ENCODE measurements around the gene PTPN20. TPM values are rescaled to one million over a fixed set of nuclear protein-coding genes. Genes with fewer than 3 reads are reported as not detected.

Gene PTPN20
- total RNA-seq, 1 donor from 2014 or later: not detected

DNA sequence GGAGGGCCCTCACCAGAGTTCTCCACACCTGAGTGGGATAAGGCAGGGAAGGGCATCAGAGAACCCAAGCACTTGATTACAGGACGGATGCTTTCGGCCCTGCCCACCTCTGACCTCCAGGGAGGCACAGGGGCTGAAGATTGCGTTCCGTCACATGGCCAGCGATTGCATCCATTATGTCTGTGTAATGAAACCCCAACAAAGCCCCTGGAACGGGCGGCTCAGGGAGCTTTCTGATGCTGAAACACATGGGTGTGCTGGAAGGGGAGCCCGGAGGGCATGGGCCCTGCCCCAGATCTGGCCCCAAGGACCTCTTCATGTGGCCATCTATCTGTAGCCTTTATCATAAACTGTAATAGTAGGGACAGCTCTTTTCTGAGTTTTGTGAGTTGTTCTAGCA is 117.2 kb downstream of the PTPN20 start:
- intact Hi-C loops (cut with DNase I): no loop called here
- TF ChIP-seq, protein P1, sequence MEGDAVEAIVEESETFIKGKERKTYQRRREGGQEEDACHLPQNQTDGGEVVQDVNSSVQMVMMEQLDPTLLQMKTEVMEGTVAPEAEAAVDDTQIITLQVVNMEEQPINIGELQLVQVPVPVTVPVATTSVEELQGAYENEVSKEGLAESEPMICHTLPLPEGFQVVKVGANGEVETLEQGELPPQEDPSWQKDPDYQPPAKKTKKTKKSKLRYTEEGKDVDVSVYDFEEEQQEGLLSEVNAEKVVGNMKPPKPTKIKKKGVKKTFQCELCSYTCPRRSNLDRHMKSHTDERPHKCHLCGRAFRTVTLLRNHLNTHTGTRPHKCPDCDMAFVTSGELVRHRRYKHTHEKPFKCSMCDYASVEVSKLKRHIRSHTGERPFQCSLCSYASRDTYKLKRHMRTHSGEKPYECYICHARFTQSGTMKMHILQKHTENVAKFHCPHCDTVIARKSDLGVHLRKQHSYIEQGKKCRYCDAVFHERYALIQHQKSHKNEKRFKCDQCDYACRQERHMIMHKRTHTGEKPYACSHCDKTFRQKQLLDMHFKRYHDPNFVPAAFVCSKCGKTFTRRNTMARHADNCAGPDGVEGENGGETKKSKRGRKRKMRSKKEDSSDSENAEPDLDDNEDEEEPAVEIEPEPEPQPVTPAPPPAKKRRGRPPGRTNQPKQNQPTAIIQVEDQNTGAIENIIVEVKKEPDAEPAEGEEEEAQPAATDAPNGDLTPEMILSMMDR (IDR thresholded peaks at IDR 0.05): no peak
- no peaks in the 10 kb centered on the region for H3K36me3 ChIP-seq
- H3K27me3 ChIP-seq: no peaks in the 10 kb centered on the region
- H3K9me3 ChIP-seq: no peaks in the 10 kb centered on the region
- no peak overlapping the region for H3K27ac ChIP-seq
- peak in 1 of 2 donors; percentile 59 for DNase-seq (ENCODE audit: low spot score in 2 of 2)
- no peaks in the 10 kb centered on the region for H3K4me1 ChIP-seq
- no peak overlapping the region for H3K4me3 ChIP-seq

- Histone ChIP-seq H3K4me1 (no peaks in the 10 kb centered on the region), H3K36me3 (no peaks in the 10 kb centered on the region), H3K4me3 (no peak overlapping the region), H3K27me3 (no peaks in the 10 kb centered on the region), H3K27ac (no peak overlapping the region), H3K9me3 (no peaks in the 10 kb centered on the region)
- intact Hi-C loops (cut with DNase I): no loop called here
- TF ChIP-seq, protein P1 (IDR thresholded peaks at IDR 0.05): no peak
- peak in 1 of 2 donors; percentile 55 for DNase-seq (ENCODE audit: low spot score in 2 of 2)
Observed at GRCh38 chr10:47029181-47030009, 118.2 kb downstream of the PTPN20 start.

GRCh38 chr10:47030191-47030703 is 119.0 kb downstream of the PTPN20 start:
- peak in 1 of 2 donors; percentile 61 for DNase-seq (ENCODE audit: low spot score in 2 of 2)
- intact Hi-C loops (cut with DNase I): no loop called here
- TF ChIP-seq, protein P1 (IDR thresholded peaks at IDR 0.05): no peak

DNA sequence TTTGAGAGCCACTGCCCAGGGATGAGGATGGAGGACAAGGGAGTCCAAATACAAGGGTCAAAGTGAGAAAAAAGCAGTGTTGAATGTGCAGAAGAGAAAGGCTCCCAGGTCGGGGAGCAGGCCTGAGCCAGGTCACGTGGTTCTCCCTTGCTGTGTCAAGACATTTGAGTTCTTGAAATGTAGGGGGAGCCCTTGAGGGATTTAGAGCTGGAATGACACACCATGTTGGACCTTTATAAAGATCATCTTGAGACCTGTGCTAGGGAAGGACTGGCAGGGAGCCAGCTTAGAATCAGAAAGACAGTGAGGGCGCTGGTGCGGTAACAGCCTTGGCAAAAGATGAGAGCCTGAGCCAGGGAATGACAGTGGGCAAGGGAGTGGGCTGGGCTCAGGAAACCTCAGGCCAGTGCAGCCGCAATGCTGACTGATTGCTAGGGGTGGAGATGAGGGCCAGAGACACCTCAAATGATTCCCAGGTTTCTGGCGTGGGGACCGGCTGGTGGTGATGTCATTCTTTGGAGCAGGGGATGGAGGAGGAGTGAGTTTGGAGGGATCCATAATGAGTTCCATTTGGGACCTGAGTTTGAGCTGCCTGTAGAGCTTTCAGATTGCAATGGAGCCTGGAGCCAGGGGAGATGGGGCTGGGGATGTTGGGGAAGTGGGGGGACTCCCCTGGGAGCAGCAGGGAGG is 120.1 kb downstream of the PTPN20 start:
- H3K36me3 ChIP-seq: no peaks in the 10 kb centered on the region
- H3K9me3 ChIP-seq: no peaks in the 10 kb centered on the region
- TF ChIP-seq, protein P1 (IDR thresholded peaks at IDR 0.05): no peak
- peak in 1 of 2 donors; percentile 63 for DNase-seq (ENCODE audit: low spot score in 2 of 2)
- no peaks in the 10 kb centered on the region for H3K4me1 ChIP-seq
- no peaks in the 10 kb centered on the region for H3K27me3 ChIP-seq
- H3K27ac ChIP-seq: no peak overlapping the region
- no peak overlapping the region for H3K4me3 ChIP-seq
- intact Hi-C loops (cut with DNase I): no loop called here

More at GRCh38 chr10:47030191-47030703, 119.0 kb downstream of the PTPN20 start:
- no peaks in the 10 kb centered on the region for H3K9me3 ChIP-seq
- H3K27ac ChIP-seq: no peak overlapping the region
- H3K4me3 ChIP-seq: no peak overlapping the region
- no peaks in the 10 kb centered on the region for H3K36me3 ChIP-seq
- H3K27me3 ChIP-seq: no peaks in the 10 kb centered on the region
- no peaks in the 10 kb centered on the region for H3K4me1 ChIP-seq

DNA sequence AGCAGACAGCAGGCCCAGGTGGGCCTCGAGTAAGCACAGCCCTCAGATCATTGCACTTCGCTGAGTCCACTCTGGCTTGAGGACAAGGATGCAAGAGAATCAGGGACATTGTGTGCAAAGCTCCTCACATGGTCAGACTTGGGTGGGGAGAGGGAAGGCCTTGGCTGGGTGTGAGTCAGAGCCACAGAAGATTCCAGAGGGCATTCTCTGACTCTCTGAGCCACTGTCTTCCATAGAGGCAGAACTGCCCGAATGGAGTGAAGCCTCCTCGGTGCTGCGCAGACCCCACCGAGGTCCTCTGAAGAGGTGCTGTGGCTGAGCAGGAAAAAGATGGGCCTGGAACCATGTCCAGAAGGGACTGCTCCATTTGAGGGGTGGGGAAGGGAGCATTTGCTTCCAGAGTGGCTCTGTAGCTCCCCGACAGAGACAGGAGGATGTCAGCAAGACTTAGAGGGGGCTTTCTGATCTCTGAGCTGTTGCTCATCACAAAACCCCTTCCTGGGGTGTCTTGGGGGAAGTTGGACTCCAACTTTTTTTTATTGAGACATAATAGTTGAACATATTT is 120.8 kb downstream of the PTPN20 start:
- H3K27ac ChIP-seq: no peak overlapping the region
- no peaks in the 10 kb centered on the region for H3K36me3 ChIP-seq
- H3K27me3 ChIP-seq: no peaks in the 10 kb centered on the region
- H3K4me3 ChIP-seq: no peak overlapping the region
- intact Hi-C loops (cut with DNase I): no loop called here
- H3K4me1 ChIP-seq: no peaks in the 10 kb centered on the region
- DNase-seq (ENCODE audit: low spot score in 2 of 2): peak in 1 of 2 donors; percentile 66
- TF ChIP-seq, protein P1 (IDR thresholded peaks at IDR 0.05): no peak
- no peaks in the 10 kb centered on the region for H3K9me3 ChIP-seq

All from ascending aorta (tissue), 2 donors.